ENCODE results near the gene TRIM33.

The TRIM33 gene

GRCh38 chr1:114359791-114360190, 151.2 kb downstream of the TRIM33 start:
- no peaks in the 10 kb centered on the region for H3K27me3 ChIP-seq (replicated peaks; ENCODE audit: control insufficient read depth, insufficient read depth, low read length)
- H3K36me3 ChIP-seq (ENCODE audit: control insufficient read depth, insufficient read depth, low read length), result no peaks in the 10 kb centered on the region
- no peak for TF ChIP-seq CTCF (IDR thresholded peaks at IDR 0.05; ENCODE audit: insufficient read depth, low read length, poor library complexity, severe bottlenecking)
- DNase-seq (ENCODE audit: extremely low read depth, insufficient read length), result no peak
- no peak overlapping the region for H3K4me3 ChIP-seq (replicated peaks; ENCODE audit: low read depth, low read length)

GRCh38 chr1:114355240-114355639, 155.8 kb downstream of the TRIM33 start:
- H3K36me3 ChIP-seq (ENCODE audit: control insufficient read depth, insufficient read depth, low read length), result no peaks in the 10 kb centered on the region
- no peak for DNase-seq (ENCODE audit: extremely low read depth, insufficient read length)
- no peaks in the 10 kb centered on the region for H3K27me3 ChIP-seq (replicated peaks; ENCODE audit: control insufficient read depth, insufficient read depth, low read length)
- H3K4me3 ChIP-seq (replicated peaks; ENCODE audit: low read depth, low read length), result no peak overlapping the region
- TF ChIP-seq CTCF (IDR thresholded peaks at IDR 0.05; ENCODE audit: insufficient read depth, low read length, poor library complexity, severe bottlenecking), result no peak

GRCh38 chr1:114353262-114353661, 157.7 kb downstream of the TRIM33 start:
- DNase-seq (ENCODE audit: extremely low read depth, insufficient read length), result peak; percentile 29

GRCh38 chr1:114352797-114353196, 158.2 kb downstream of the TRIM33 start:
- DNase-seq (ENCODE audit: extremely low read depth, insufficient read length), result no peak
- Histone ChIP-seq H3K4me3 (replicated peaks; ENCODE audit: low read depth, low read length) (no peak overlapping the region), H3K27me3 (replicated peaks; ENCODE audit: control insufficient read depth, insufficient read depth, low read length) (no peaks in the 10 kb centered on the region), H3K36me3 (ENCODE audit: control insufficient read depth, insufficient read depth, low read length) (no peaks in the 10 kb centered on the region)
- TF ChIP-seq CTCF (IDR thresholded peaks at IDR 0.05; ENCODE audit: insufficient read depth, low read length, poor library complexity, severe bottlenecking), result no peak

More at GRCh38 chr1:114353262-114353661, 157.7 kb downstream of the TRIM33 start:
- no peak for TF ChIP-seq CTCF (IDR thresholded peaks at IDR 0.05; ENCODE audit: insufficient read depth, low read length, poor library complexity, severe bottlenecking)
- Histone ChIP-seq H3K4me3 (replicated peaks; ENCODE audit: low read depth, low read length) (no peak overlapping the region), H3K27me3 (replicated peaks; ENCODE audit: control insufficient read depth, insufficient read depth, low read length) (no peaks in the 10 kb centered on the region), H3K36me3 (ENCODE audit: control insufficient read depth, insufficient read depth, low read length) (no peaks in the 10 kb centered on the region)

- DNase-seq (ENCODE audit: extremely low read depth, insufficient read length), result no peak
- no peak overlapping the region for H3K4me3 ChIP-seq (replicated peaks; ENCODE audit: low read depth, low read length)
These were observed 160.1 kb downstream of the TRIM33 start for GRCh38 chr1:114350731-114351445.

More at GRCh38 chr1:114350731-114351445, 160.1 kb downstream of the TRIM33 start:
- Histone ChIP-seq H3K27me3 (replicated peaks; ENCODE audit: control insufficient read depth, insufficient read depth, low read length) (no peaks in the 10 kb centered on the region), H3K36me3 (ENCODE audit: control insufficient read depth, insufficient read depth, low read length) (no peaks in the 10 kb centered on the region)
- no peak for TF ChIP-seq CTCF (IDR thresholded peaks at IDR 0.05; ENCODE audit: insufficient read depth, low read length, poor library complexity, severe bottlenecking)
